GM12878 (cell line): Measurements from ENCODE around the gene SCN3B. TPM values are rescaled to one million over a fixed set of nuclear protein-coding genes. Genes with fewer than 3 reads are reported as not detected.

Experiments used
- ATAC-seq: fragments of 200-7000 bp; cut with Tn5 transposase; 3 replicates; pipeline ENCODE4 v1.9.1; 2020; ENCODE audit warnings: mild to moderate bottlenecking, moderate library complexity
- BruUV-seq: library from RNA; stranded (reverse); fragments of 400-500 nt; replicated peaks from 2 replicates; lab custom pipeline; 2021; lab: Mats Ljungman, UMichigan
- CTCF ChIA-PET: fragments of 300-600 bp; sonication (Branson Sonifier 250); formaldehyde crosslinking; extraction: SDS; loops from one replicate; lab custom pipeline; 2021; ENCODE audit warnings: inconsistent platforms; lab: Yijun Ruan, JAX
- POLR2A ChIA-PET: fragments of 350-600 bp; formaldehyde crosslinking; extraction: SDS; loops from one replicate; lab custom pipeline; 2021; ENCODE audit warnings: inconsistent platforms; lab: Charles Lee
- RAD21 ChIA-PET: fragments of 300-600 bp; sonication (Branson Sonifier 250); formaldehyde crosslinking; loops from one replicate; lab custom pipeline; 2023; ENCODE audit warnings: antibody characterized with exemption; ENCODE audit not compliant: unreplicated experiment; lab: Charles Lee
- SMC1A ChIA-PET: fragments of 300-600 bp; sonication (Branson Sonifier 250); formaldehyde crosslinking; loops from one replicate; lab custom pipeline; 2023; ENCODE audit not compliant: unreplicated experiment, uncharacterized antibody; lab: Charles Lee
- DNase-seq: peaks from one replicate; pipeline ENCODE4 v3.0.0-alpha.2; 2011; ENCODE audit warnings: low read depth, low spot score
- FAIRE-seq: peaks from 3 replicates; lab custom pipeline; 2011; peaks lifted over from hg19 to GRCh38; lab: Jason Lieb, UNC
- H2AFZ ChIP-seq: 2 replicates; pipeline ENCODE4 v1.6.0; 2011; ENCODE audit warnings: low read depth, low read length, control low read depth; ENCODE audit not compliant: control insufficient read depth
- H3K27ac ChIP-seq: 2 replicates; pipeline ENCODE4 v1.5.1; 2011; ENCODE audit warnings: control low read depth; ENCODE audit not compliant: control insufficient read depth, insufficient read depth
- H3K27me3 ChIP-seq, 2 experiments: replicated peaks in 1 of 2; 2 replicates each; pipeline versions ENCODE4 v1.6.0 to v1.6.1; 2011; ENCODE audit warnings: low read length in 1 of 2; ENCODE audit not compliant: control insufficient read depth in 2 of 2, insufficient read depth in 2 of 2
- H3K36me3 ChIP-seq, 2 experiments: 2 replicates each; pipeline ENCODE4 v1.5.1; 2011; ENCODE audit warnings: low read length in 1 of 2; ENCODE audit not compliant: control insufficient read depth in 2 of 2, insufficient read depth in 2 of 2
- H3K4me1 ChIP-seq: 2 replicates; pipeline ENCODE4 v1.6.1; 2011; ENCODE audit warnings: mild to moderate bottlenecking, low read length, moderate library complexity, mixed read lengths; ENCODE audit not compliant: control insufficient read depth, insufficient read depth
- H3K4me2 ChIP-seq: 2 replicates; pipeline ENCODE4 v1.6.0; 2011; ENCODE audit warnings: control low read depth; ENCODE audit not compliant: control insufficient read depth, insufficient read depth
- H3K4me3 ChIP-seq: fragments of 200-600 bp; sonication (generic); 2 replicates; pipeline ENCODE4 v1.5.1; 2016
- H3K79me2 ChIP-seq: 2 replicates; pipeline ENCODE4 v1.6.0; 2011; ENCODE audit warnings: low read length; ENCODE audit not compliant: control insufficient read depth, insufficient read depth
- H3K9ac ChIP-seq: 2 replicates; pipeline ENCODE4 v1.8.0; 2011; ENCODE audit warnings: low read length, control low read depth, mixed read lengths; ENCODE audit not compliant: control insufficient read depth, insufficient read depth
- H3K9me3 ChIP-seq: replicated peaks from 3 replicates; pipeline ENCODE4 v1.5.1; 2011; ENCODE audit warnings: mild to moderate bottlenecking, low read length; ENCODE audit not compliant: control insufficient read depth, insufficient read depth
- H4K20me1 ChIP-seq: 2 replicates; pipeline ENCODE4 v1.6.0; 2011; ENCODE audit not compliant: control insufficient read depth, insufficient read depth
- ASH2L ChIP-seq: fragments of 300-600, 200-600 bp; sonication (generic); IDR thresholded peaks from 2 replicates; pipeline ENCODE4 v1.6.1; 2017; ENCODE audit warnings: low read depth, mild to moderate bottlenecking, borderline replicate concordance
- BMI1 ChIP-seq: fragments of 450-650 bp; IDR thresholded peaks from 2 replicates; pipeline ENCODE4 v1.6.1; 2016; ENCODE audit warnings: mild to moderate bottlenecking, moderate library complexity, borderline replicate concordance
- CHD1 ChIP-seq: IDR thresholded peaks from 2 replicates; pipeline ENCODE4 v1.6.1; 2012; ENCODE audit warnings: low read depth, low read length, improper control_type of control experiment
- CREM ChIP-seq: IDR thresholded peaks from 2 replicates; pipeline ENCODE4 v1.6.1; 2014; ENCODE audit warnings: antibody characterized with exemption, low read depth
- ETV6 ChIP-seq, 2 experiments: fragments of 450-650 bp in 1 of 2; IDR thresholded peaks in 1 of 2; conservative IDR thresholded peaks in 1 of 2; 2 replicates each; pipeline ENCODE4 v1.6.1; 2014; ENCODE audit warnings: antibody characterized with exemption in 1 of 2, borderline replicate concordance in 1 of 2, low read depth in 1 of 2, mild to moderate bottlenecking in 1 of 2, moderate library complexity in 1 of 2
- FOS ChIP-seq: IDR thresholded peaks from 3 replicates; pipeline ENCODE4 v1.6.1; 2011; ENCODE audit warnings: borderline replicate concordance; ENCODE audit not compliant: insufficient read length; ENCODE audit errors: extremely low read depth
- GATAD2B ChIP-seq: fragments of 450-650 bp; conservative IDR thresholded peaks from 2 replicates; pipeline ENCODE4 v1.6.1; 2017; ENCODE audit warnings: low read depth, mild to moderate bottlenecking, moderate library complexity
- HDAC2 ChIP-seq: fragments of 200-600 bp; sonication (generic); IDR thresholded peaks from 2 replicates; pipeline ENCODE4 v1.6.1; 2017
- IKZF1 ChIP-seq: fragments of 450-650 bp; conservative IDR thresholded peaks from 2 replicates; pipeline ENCODE4 v1.6.1; 2017; ENCODE audit warnings: antibody characterized with exemption, mild to moderate bottlenecking
- MXI1 ChIP-seq: fragments of 150-350 bp; IDR thresholded peaks from 2 replicates; pipeline ENCODE4 v1.6.1; 2011; ENCODE audit warnings: low read depth, mild to moderate bottlenecking, inconsistent platforms, low read length, improper control_type of control experiment
- NFYA ChIP-seq: IDR thresholded peaks from 2 replicates; pipeline ENCODE4 v1.6.1; 2011; ENCODE audit warnings: low read depth, mild to moderate bottlenecking, low read length, improper control_type of control experiment, borderline replicate concordance
- PAX5 ChIP-seq: IDR thresholded peaks from 2 replicates; pipeline ENCODE4 v1.6.1; 2011; ENCODE audit warnings: low read depth, low read length, borderline replicate concordance
- POLR2A ChIP-seq: IDR thresholded peaks from 2 replicates; pipeline ENCODE4 v1.6.1; 2011; ENCODE audit warnings: low read depth, mild to moderate bottlenecking, low read length
- PRDM15 ChIP-seq: fragments of 450-650 bp; formaldehyde crosslinking; IDR thresholded peaks from 2 replicates; pipeline ENCODE4 v1.4.0; 2020; ENCODE audit warnings: mild to moderate bottlenecking, moderate library complexity
- RELA ChIP-seq: fragments of 450-650 bp; IDR thresholded peaks from 2 replicates; pipeline ENCODE4 v1.8.0; 2014; ENCODE audit warnings: borderline replicate concordance; ENCODE audit not compliant: partially characterized antibody
- STAT1 ChIP-seq: fragments of 450-650 bp; conservative IDR thresholded peaks from 2 replicates; pipeline ENCODE4 v1.6.1; 2014; ENCODE audit warnings: antibody characterized with exemption, mild to moderate bottlenecking
- SUPT20H ChIP-seq: IDR thresholded peaks from 2 replicates; pipeline ENCODE4 v1.6.1; 2011; ENCODE audit warnings: low read depth, mild to moderate bottlenecking, low read length, moderate library complexity, borderline replicate concordance; ENCODE audit not compliant: control insufficient read depth
- YBX1 ChIP-seq: fragments of 450-650 bp; IDR thresholded peaks from 2 replicates; pipeline ENCODE4 v1.6.1; 2016; ENCODE audit warnings: antibody characterized with exemption
- ZNF24 ChIP-seq: fragments of 450-650 bp; IDR thresholded peaks from 2 replicates; pipeline ENCODE4 v1.6.1; 2017; ENCODE audit warnings: antibody characterized with exemption, mild to moderate bottlenecking
- WGBS: methylation state at CpG from one replicate; pipeline ENCODE4 v1.1.6; 2016; ENCODE audit warnings: low lambda C conversion rate; ENCODE audit not compliant: insufficient replicate concordance, insufficient coverage; ENCODE audit errors: missing lambda C conversion rate; 5-methylcytosine and 5-hydroxymethylcytosine counted together
- in situ Hi-C: fragments of 300-500 bp; cut with MboI; formaldehyde crosslinking; loops from 9 replicates; pipeline ENCODE4 v1.14.3; 2018; ENCODE audit warnings: mixed read lengths
- intact Hi-C: fragments of 100-400 bp; cut with micrococcal nuclease; formaldehyde crosslinking; loops from one replicate; pipeline ENCODE4 v1.14.2; 2022; ENCODE audit not compliant: unreplicated experiment
- polyA plus RNA-seq, 11 experiments: library from polyadenylated mRNA; depleted of rRNA in 4 of 11; unstranded in 6 of 11; stranded (reverse) in 5 of 11; fragments of >200 nt; fragmentation: Nextera tagmentation in 4 of 11; fragmentation: Illumina TruSeq in 1 of 11; extraction: Ambion mirVana in 4 of 11; extraction: Trizol in 1 of 11; gene quantifications; 1 replicate in 1 of 11; 2 replicates in 10 of 11; pipeline versions ENCODE4 v1.2.1 to v1.2.3, GENCODE V29; 2011 to 2016; ENCODE audit warnings: inconsistent platforms in 2 of 11, missing spikeins in 2 of 11, low read depth in 1 of 11
- total RNA-seq, 4 experiments: library from RNA; depleted of rRNA in 3 of 4; stranded (reverse); fragments of >200 nt in 3 of 4; fragmentation: Illumina TruSeq in 1 of 4; extraction: Trizol in 1 of 4; gene quantifications; 2 replicates each; pipeline versions ENCODE4 v1.2.1 to v1.2.3, GENCODE V29; 2013 to 2021

The SCN3B gene
- total and polyA plus RNA-seq, 10 of the 15 experiments (the other 5 are each of a cell fraction or from before 2014, with no cell fraction given): 0.01 to 0.12 (median 0.09) TPM; not detected in 7

GRCh38 chr11:123608371-123608770 lies 46.1 kb downstream of the SCN3B start:
- no peak for ATAC-seq
- no TSS peak for BruUV-seq

GRCh38 chr11:123607781-123608180 lies 46.6 kb downstream of the SCN3B start:
- ChIA-PET SMC1A (no interaction called here), RAD21 (no interaction called here), POLR2A (no interaction called here), CTCF (interaction anchor here (0.6 to 1.3 kb wide), 2 partner anchors 10 to 27 kb away, joined by 3 to 4 read pairs; no protein-coding TSS in a partner anchor)
- no peak for ATAC-seq
- WGBS: 4% methylated on average over 1 of the region's 1 CpG
- intact Hi-C loops (no loop called here), in situ Hi-C loops (no loop called here)
- FAIRE-seq: no peak
- H2AFZ ChIP-seq: no peak overlapping the region
- no peak for DNase-seq
- no peaks in the 10 kb centered on the region for H3K4me1 ChIP-seq
- no peak overlapping the region for H3K4me3 ChIP-seq
- H3K9me3 ChIP-seq: no peaks in the 10 kb centered on the region
- no peak overlapping the region for H3K9ac ChIP-seq
- no peak overlapping the region for H3K4me2 ChIP-seq
- no TSS peak for BruUV-seq
- peaks cover 0 to 19% of the 10 kb centered on the region in 2 experiments; a peak in 3 of 4 replicates for H3K36me3 ChIP-seq
- no peaks in the 10 kb centered on the region for H3K27me3 ChIP-seq
- no peaks in the 10 kb centered on the region for H3K79me2 ChIP-seq
- no peaks in the 10 kb centered on the region for H4K20me1 ChIP-seq
- no peak overlapping the region for H3K27ac ChIP-seq
- TF ChIP-seq SUPT20H (no peak), PRDM15 (CRISPR knock-in tag) (no peak), RELA (no peak), MXI1 (no peak), STAT1 (no peak), BMI1 (no peak), GATAD2B (no peak)

More at GRCh38 chr11:123608371-123608770, 46.1 kb downstream of the SCN3B start:
- H3K27me3 ChIP-seq: no peaks in the 10 kb centered on the region
- no peak overlapping the region for H3K4me3 ChIP-seq
- H3K9ac ChIP-seq: no peak overlapping the region
- no peak for TF ChIP-seq IKZF1
- no peak for TF ChIP-seq ETV6 (conservative IDR thresholded peaks at IDR 0.05 in 1 of 2, IDR thresholded peaks at IDR 0.05 in 1 of 2; ENCODE audit: borderline replicate concordance in 1 of 2, low read depth in 1 of 2)
- no peak for TF ChIP-seq CHD1
- no peak for TF ChIP-seq HDAC2
- no peak for TF ChIP-seq YBX1
- no peak for TF ChIP-seq ASH2L
- no peak for TF ChIP-seq POLR2A
- TF ChIP-seq SUPT20H: no peak
- TF ChIP-seq ZNF24: no peak
- TF ChIP-seq NFYA: no peak
- TF ChIP-seq PAX5: no peak
- no peak for TF ChIP-seq CREM
- TF ChIP-seq FOS: no peak
- intact Hi-C loops: no loop called here
- WGBS: 33% methylated on average over 5 of the region's 9 CpGs
- DNase-seq (no peak), FAIRE-seq (no peak)
- H3K79me2 ChIP-seq: no peaks in the 10 kb centered on the region
- no peaks in the 10 kb centered on the region for H3K9me3 ChIP-seq
- H2AFZ ChIP-seq: no peak overlapping the region
- no peak overlapping the region for H3K27ac ChIP-seq
- H3K4me1 ChIP-seq: no peaks in the 10 kb centered on the region
- no peaks in the 10 kb centered on the region for H4K20me1 ChIP-seq
- ChIA-PET SMC1A (no interaction called here), CTCF (no interaction called here), RAD21 (no interaction called here), POLR2A (no interaction called here)
- H3K36me3 ChIP-seq: peaks cover 5 to 21% of the 10 kb centered on the region in 2 experiments; a peak in 3 of 4 replicates
- in situ Hi-C loops: no loop called here
- no peak overlapping the region for H3K4me2 ChIP-seq
